OCI-LY7 (cell line): ENCODE measurements around the gene HAPLN3.

Experiments used
- EZH2phosphoT487 ChIP-seq: fragments of 200-600 bp; sonication (generic); IDR thresholded peaks from 2 replicates; pipeline ENCODE4 v1.6.1; 2018; ENCODE audit warnings: low read depth, borderline replicate concordance, mild to moderate bottlenecking, mixed run types, antibody characterized with exemption, low read length, moderate library complexity, mixed read lengths
- TF ChIP-seq, protein P1 (sequence below): fragments of 200-600 bp; sonication (generic); conservative IDR thresholded peaks from 2 replicates; pipeline ENCODE4 v1.5.1; 2014; ENCODE audit warnings: mild to moderate bottlenecking, antibody characterized with exemption, low read length, moderate library complexity, mixed read lengths

DNA sequence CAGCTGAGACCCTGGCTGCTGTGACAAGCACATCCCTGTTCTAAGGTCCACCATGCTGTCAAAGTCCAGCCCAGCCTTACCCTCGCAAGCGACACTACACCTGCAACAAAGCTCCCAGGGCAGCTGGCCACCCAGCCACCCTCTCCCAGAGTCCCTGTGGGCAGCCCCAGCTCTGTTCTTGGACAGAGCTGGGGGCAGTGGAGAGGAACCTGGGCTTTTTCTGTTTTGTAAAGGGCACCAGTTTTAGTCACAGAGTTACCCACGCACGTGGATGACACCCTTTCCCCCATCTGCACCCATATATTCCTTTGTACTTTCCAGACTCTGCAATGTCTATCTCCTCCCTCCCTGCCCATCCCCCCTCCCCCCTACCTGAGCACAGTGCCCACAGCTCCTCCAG is 53.2 kb downstream of the HAPLN3 start:
- TF ChIP-seq, protein P1, sequence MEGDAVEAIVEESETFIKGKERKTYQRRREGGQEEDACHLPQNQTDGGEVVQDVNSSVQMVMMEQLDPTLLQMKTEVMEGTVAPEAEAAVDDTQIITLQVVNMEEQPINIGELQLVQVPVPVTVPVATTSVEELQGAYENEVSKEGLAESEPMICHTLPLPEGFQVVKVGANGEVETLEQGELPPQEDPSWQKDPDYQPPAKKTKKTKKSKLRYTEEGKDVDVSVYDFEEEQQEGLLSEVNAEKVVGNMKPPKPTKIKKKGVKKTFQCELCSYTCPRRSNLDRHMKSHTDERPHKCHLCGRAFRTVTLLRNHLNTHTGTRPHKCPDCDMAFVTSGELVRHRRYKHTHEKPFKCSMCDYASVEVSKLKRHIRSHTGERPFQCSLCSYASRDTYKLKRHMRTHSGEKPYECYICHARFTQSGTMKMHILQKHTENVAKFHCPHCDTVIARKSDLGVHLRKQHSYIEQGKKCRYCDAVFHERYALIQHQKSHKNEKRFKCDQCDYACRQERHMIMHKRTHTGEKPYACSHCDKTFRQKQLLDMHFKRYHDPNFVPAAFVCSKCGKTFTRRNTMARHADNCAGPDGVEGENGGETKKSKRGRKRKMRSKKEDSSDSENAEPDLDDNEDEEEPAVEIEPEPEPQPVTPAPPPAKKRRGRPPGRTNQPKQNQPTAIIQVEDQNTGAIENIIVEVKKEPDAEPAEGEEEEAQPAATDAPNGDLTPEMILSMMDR, result no peak
- no peak for TF ChIP-seq EZH2phosphoT487
